PC-9 (cell line): Measurements from ENCODE around the gene ZNRF3. TPM values are rescaled to one million over a fixed set of nuclear protein-coding genes. Genes with fewer than 3 reads are reported as not detected.

ENCODE experiments used
- BruUV-seq: library from RNA; stranded (reverse); fragments of 400-500 nt; replicated peaks from 2 replicates; lab custom pipeline; 2021; lab: Mats Ljungman, UMichigan
- CTCF ChIA-PET: fragments of 300-600 bp; sonication (Branson Sonifier 250); formaldehyde crosslinking; loops from one replicate; lab custom pipeline; 2022; ENCODE audit warnings: antibody characterized with exemption; lab: Charles Lee
- POLR2A ChIA-PET: fragments of 300-600 bp; sonication (Branson Sonifier 250); formaldehyde crosslinking; loops from one replicate; lab custom pipeline; 2022; ENCODE audit warnings: antibody characterized with exemption; ENCODE audit not compliant: unreplicated experiment; lab: Charles Lee
- DNase-seq, 2 experiments: peaks; one replicate each; pipeline versions ENCODE4 v3.0.0 to v3.0.0-alpha.2; 2015 to 2022; ENCODE audit warnings: mixed read lengths in 1 of 2
- H2AFZ ChIP-seq: fragments of 200-600 bp; sonication (generic); 2 replicates; pipeline ENCODE4 v1.8.1; 2017; ENCODE audit warnings: antibody characterized with exemption
- H3F3A ChIP-seq: fragments of 200-600 bp; sonication (generic); 2 replicates; pipeline ENCODE4 v1.8.1; 2017; ENCODE audit warnings: antibody characterized with exemption, mild to moderate bottlenecking, low read depth; ENCODE audit not compliant: insufficient read depth
- H3K27ac ChIP-seq: fragments of 200-600 bp; sonication (generic); 2 replicates; pipeline ENCODE4 v1.6.1; 2016; ENCODE audit warnings: mixed run types
- H3K27me3 ChIP-seq: fragments of 200-600 bp; sonication (generic); 2 replicates; pipeline ENCODE4 v1.6.1; 2016; ENCODE audit warnings: low read depth, mixed run types; ENCODE audit not compliant: insufficient read depth
- H3K36me3 ChIP-seq: fragments of 200-600 bp; sonication (generic); 2 replicates; pipeline ENCODE4 v1.6.1; 2016; ENCODE audit warnings: low read depth, mixed run types
- H3K4me1 ChIP-seq: fragments of 200-600 bp; sonication (generic); replicated peaks from 2 replicates; pipeline ENCODE4 v1.6.1; 2016; ENCODE audit warnings: mixed run types; ENCODE audit not compliant: insufficient read depth
- H3K4me2 ChIP-seq: fragments of 200-600 bp; sonication (generic); 2 replicates; pipeline ENCODE4 v1.6.1; 2017; ENCODE audit warnings: mixed run types
- H3K4me3 ChIP-seq: fragments of 200-600 bp; sonication (generic); 2 replicates; pipeline ENCODE4 v1.6.1; 2016; ENCODE audit warnings: mixed run types
- H3K79me2 ChIP-seq: fragments of 200-600 bp; sonication (generic); 2 replicates; pipeline ENCODE4 v1.6.1; 2017; ENCODE audit warnings: low read depth, mixed run types
- H3K9me2 ChIP-seq: fragments of 200-600 bp; sonication (generic); 2 replicates; pipeline ENCODE4 v1.8.1; 2017; ENCODE audit warnings: mild to moderate bottlenecking; ENCODE audit not compliant: insufficient read depth
- H3K9me3 ChIP-seq: fragments of 200-600 bp; sonication (generic); 2 replicates; pipeline ENCODE4 v1.8.1; 2016; ENCODE audit warnings: low read depth; ENCODE audit not compliant: insufficient read depth
- H4K20me1 ChIP-seq: fragments of 200-600 bp; sonication (generic); 2 replicates; pipeline ENCODE4 v1.8.1; 2017; ENCODE audit not compliant: insufficient read depth
- CTCF ChIP-seq: fragments of 200-600 bp; sonication (generic); conservative IDR thresholded peaks from 2 replicates; pipeline ENCODE4 v1.6.1; 2017; ENCODE audit warnings: mixed run types, antibody characterized with exemption, mild to moderate bottlenecking, moderate library complexity
- EZH2 ChIP-seq: fragments of 200-600 bp; sonication (generic); IDR thresholded peaks from 2 replicates; pipeline ENCODE4 v1.8.0; 2017; ENCODE audit warnings: antibody characterized with exemption, low read depth
- intact Hi-C: fragments of 100-400 bp; cut with micrococcal nuclease; formaldehyde crosslinking; loops from one replicate; pipeline ENCODE4 v1.10.0; 2022; ENCODE audit not compliant: unreplicated experiment
- total RNA-seq: library from RNA; stranded (reverse); gene quantifications from 2 replicates; pipeline ENCODE4 v1.2.3, GENCODE V29; 2021

ZNRF3 gene
- total RNA-seq, 1 experiment from 2014 or later, result 5.2 TPM

GRCh38 chr22:29030618-29031226, 147.3 kb downstream of the ZNRF3 start:
- peak overlapping the region; percentile 74 for H3K4me3 ChIP-seq
- no TSS peak for BruUV-seq
- CTCF ChIA-PET, result interaction anchor here (0.7 to 0.9 kb wide), 2 partner anchors 10 to 53 kb away, joined by 3 to 4 read pairs; no protein-coding TSS in a partner anchor
- H3K4me1 ChIP-seq, result peaks cover 46% of the 10 kb centered on the region
- peak overlapping the region; percentile 99 for H3K4me2 ChIP-seq
- H3K9me2 ChIP-seq, result no peaks in the 10 kb centered on the region
- no peaks in the 10 kb centered on the region for H3K27me3 ChIP-seq
- peaks cover 50% of the 10 kb centered on the region for H3F3A ChIP-seq
- peaks cover 24% of the 10 kb centered on the region; the same call in 1 of the 2 replicates for H3K79me2 ChIP-seq
- H3K36me3 ChIP-seq, result no peaks in the 10 kb centered on the region
- intact Hi-C loops, result loop anchor here (1.0 to 2.0 kb wide), 2 partner anchors 54 to 147 kb away; partner anchors contain the start of gene ZNRF3
- H3K9me3 ChIP-seq, result no peaks in the 10 kb centered on the region
- peak overlapping the region; percentile 93 for H3K27ac ChIP-seq
- TF ChIP-seq CTCF (no peak), EZH2 (no peak)
- peak; percentile 79 to 83 for DNase-seq
- POLR2A ChIA-PET, result no interaction called here
- H4K20me1 ChIP-seq, result no peaks in the 10 kb centered on the region
- H2AFZ ChIP-seq, result peak overlapping the region; percentile 74

- Histone ChIP-seq H3K4me2 (peak overlapping the region; percentile 99), H3F3A (peaks cover 50% of the 10 kb centered on the region), H3K9me3 (no peaks in the 10 kb centered on the region), H3K79me2 (peaks cover 24% of the 10 kb centered on the region; the same call in 1 of the 2 replicates), H3K27ac (peak overlapping the region; percentile 93), H3K4me3 (peak overlapping the region; percentile 74), H3K27me3 (no peaks in the 10 kb centered on the region), H3K9me2 (no peaks in the 10 kb centered on the region), H4K20me1 (no peaks in the 10 kb centered on the region), H3K4me1 (peaks cover 46% of the 10 kb centered on the region), H2AFZ (peak overlapping the region; percentile 74), H3K36me3 (no peaks in the 10 kb centered on the region)
- ChIA-PET POLR2A (no interaction called here), CTCF (interaction anchor here (0.9 kb wide), 1 partner anchor 9 kb away, joined by 4 read pairs; no protein-coding TSS in a partner anchor)
- TSS peak; percentile 89 for BruUV-seq
- peak; percentile 60 to 90 for DNase-seq
- TF ChIP-seq EZH2, result no peak
- no peak for TF ChIP-seq CTCF
- intact Hi-C loops, result loop anchor here (1.0 to 2.0 kb wide), 2 partner anchors 55 to 148 kb away; partner anchors contain the start of gene ZNRF3
These were observed 148.0 kb downstream of the ZNRF3 start for GRCh38 chr22:29031227-29032011.

GRCh38 chr22:29032014-29032475, 148.7 kb downstream of the ZNRF3 start:
- Histone ChIP-seq H3K4me1 (peaks cover 46% of the 10 kb centered on the region), H3K27me3 (no peaks in the 10 kb centered on the region), H3K79me2 (peaks cover 24% of the 10 kb centered on the region; the same call in 1 of the 2 replicates), H4K20me1 (no peaks in the 10 kb centered on the region), H3F3A (peaks cover 50% of the 10 kb centered on the region), H3K36me3 (no peaks in the 10 kb centered on the region), H3K9me2 (no peaks in the 10 kb centered on the region), H3K27ac (peak overlapping the region; percentile 93), H3K4me2 (peak overlapping the region; percentile 99), H3K4me3 (peak overlapping the region; percentile 74; the same call in 1 of the 2 replicates), H2AFZ (no peak overlapping the region), H3K9me3 (no peaks in the 10 kb centered on the region)
- TF ChIP-seq EZH2 (no peak), CTCF (no peak)
- ChIA-PET POLR2A (interaction anchor here (0.7 kb wide), 1 partner anchor 195 kb away, joined by 3 read pairs; no protein-coding TSS in a partner anchor), CTCF (no interaction called here)
- no peak for DNase-seq
- intact Hi-C loops, result no loop called here
- no TSS peak for BruUV-seq
